Brain microvascular endothelial cell (primary cell): ENCODE measurements around the gene MPZL1.

Experiments
- DNase-seq: peaks from one replicate; pipeline ENCODE4 v3.0.0-alpha.2; 2020
- H3K27ac ChIP-seq: fragments of 250-450 bp; sonication (Bioruptor Pico); 2 replicates; pipeline ENCODE4 v1.5.1; 2020; ENCODE audit warnings: mild to moderate bottlenecking, moderate library complexity
- H3K27me3 ChIP-seq: fragments of 250-450 bp; sonication (Bioruptor Pico); replicated peaks from 2 replicates; pipeline ENCODE4 v1.5.1; 2020; ENCODE audit warnings: mild to moderate bottlenecking
- H3K36me3 ChIP-seq: fragments of 250-450 bp; sonication (Bioruptor Pico); replicated peaks from 2 replicates; pipeline ENCODE4 v1.5.1; 2020; ENCODE audit warnings: mild to moderate bottlenecking
- H3K4me3 ChIP-seq: 2 replicates; pipeline ENCODE4 v1.5.1; 2011; ENCODE audit warnings: low read depth, mild to moderate bottlenecking, control low read depth, low read length, moderate library complexity
- in situ Hi-C: cut with HindIII; loops from 2 replicates; pipeline ENCODE4 v1.10.0; 2017; ENCODE audit warnings: low sequenced_read_pairs, low pct_ligation_motif_present
- TF ChIP-seq, protein P1 (sequence below): IDR thresholded peaks from 2 replicates; pipeline ENCODE4 v1.5.1; 2011; ENCODE audit warnings: low read depth, mild to moderate bottlenecking, moderate library complexity, low read length, control low read depth, inconsistent platforms; ENCODE audit errors: missing control alignments

The MPZL1 gene

DNA sequence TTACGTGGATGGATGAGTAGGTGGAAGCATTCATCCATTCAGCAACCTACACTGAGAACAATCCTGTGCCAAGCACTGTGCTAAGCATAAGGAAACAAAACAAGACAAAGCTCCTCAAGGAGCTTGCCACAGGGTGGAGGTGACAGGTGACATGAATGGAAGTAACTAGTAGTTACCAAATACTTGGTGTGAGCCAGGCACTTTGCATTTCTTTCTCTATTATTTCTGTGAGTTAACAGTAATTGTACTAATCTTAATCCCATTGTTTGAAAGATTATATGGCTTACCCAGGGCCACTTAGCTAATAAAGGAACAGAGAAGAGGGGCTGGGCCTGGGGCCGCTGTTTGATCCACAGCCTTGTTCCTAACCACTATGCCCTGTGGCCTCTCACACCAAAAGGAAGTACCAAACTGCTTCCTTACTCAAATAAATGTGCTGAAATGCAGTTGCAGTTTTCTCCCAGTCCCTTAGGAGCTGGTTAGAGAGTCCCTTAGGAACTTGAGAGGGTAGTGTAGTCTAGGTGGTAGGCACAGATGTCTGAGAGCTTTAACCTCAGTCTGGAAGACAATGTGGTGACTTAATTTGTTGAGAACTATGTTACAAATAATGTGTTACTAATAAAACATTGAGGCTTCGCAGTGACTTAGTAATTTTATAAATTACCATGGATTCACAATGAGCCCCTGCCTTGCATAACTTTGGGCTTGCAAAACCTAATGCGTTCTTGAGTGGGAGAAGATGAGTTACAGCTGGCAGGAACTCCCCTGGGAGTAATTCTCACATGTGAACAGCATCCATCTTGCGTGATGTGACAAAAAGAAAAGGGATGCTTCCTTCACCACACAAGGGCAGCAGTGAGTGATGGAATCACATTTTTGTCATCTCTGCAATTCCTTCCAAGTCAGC is 69.8 kb downstream of the MPZL1 start:
- in situ Hi-C loops: no loop called here
- H3K36me3 ChIP-seq: peaks cover 24% of the 10 kb centered on the region
- peak; percentile 45 for DNase-seq
- no peaks in the 10 kb centered on the region for H3K27me3 ChIP-seq
- TF ChIP-seq, protein P1, sequence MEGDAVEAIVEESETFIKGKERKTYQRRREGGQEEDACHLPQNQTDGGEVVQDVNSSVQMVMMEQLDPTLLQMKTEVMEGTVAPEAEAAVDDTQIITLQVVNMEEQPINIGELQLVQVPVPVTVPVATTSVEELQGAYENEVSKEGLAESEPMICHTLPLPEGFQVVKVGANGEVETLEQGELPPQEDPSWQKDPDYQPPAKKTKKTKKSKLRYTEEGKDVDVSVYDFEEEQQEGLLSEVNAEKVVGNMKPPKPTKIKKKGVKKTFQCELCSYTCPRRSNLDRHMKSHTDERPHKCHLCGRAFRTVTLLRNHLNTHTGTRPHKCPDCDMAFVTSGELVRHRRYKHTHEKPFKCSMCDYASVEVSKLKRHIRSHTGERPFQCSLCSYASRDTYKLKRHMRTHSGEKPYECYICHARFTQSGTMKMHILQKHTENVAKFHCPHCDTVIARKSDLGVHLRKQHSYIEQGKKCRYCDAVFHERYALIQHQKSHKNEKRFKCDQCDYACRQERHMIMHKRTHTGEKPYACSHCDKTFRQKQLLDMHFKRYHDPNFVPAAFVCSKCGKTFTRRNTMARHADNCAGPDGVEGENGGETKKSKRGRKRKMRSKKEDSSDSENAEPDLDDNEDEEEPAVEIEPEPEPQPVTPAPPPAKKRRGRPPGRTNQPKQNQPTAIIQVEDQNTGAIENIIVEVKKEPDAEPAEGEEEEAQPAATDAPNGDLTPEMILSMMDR: no peak
- no peak overlapping the region for H3K27ac ChIP-seq
- H3K4me3 ChIP-seq: no peak overlapping the region

DNA sequence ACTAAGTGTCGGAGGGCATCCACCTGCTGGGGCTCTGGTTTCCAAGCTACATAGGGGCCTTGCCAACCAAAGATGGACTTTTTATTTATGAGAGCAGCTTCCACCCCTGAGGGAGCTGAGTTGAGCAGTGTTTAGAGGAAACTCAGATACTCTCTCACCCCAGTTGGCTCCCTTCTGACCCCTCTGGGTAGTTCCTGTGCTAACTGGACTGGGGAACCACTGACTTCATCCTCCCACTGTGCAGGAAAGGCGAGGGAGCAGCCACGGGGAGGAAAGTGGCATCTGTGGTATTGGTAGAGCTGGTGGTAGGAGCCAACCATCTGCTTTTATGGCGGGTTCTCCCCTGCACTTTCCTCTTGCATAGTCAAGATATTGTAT is 70.4 kb downstream of the MPZL1 start:
- Histone ChIP-seq H3K27ac (no peak overlapping the region), H3K4me3 (no peak overlapping the region), H3K36me3 (peaks cover 21% of the 10 kb centered on the region), H3K27me3 (no peaks in the 10 kb centered on the region)
- TF ChIP-seq, protein P1: no peak
- in situ Hi-C loops: no loop called here
- no peak for DNase-seq

DNA sequence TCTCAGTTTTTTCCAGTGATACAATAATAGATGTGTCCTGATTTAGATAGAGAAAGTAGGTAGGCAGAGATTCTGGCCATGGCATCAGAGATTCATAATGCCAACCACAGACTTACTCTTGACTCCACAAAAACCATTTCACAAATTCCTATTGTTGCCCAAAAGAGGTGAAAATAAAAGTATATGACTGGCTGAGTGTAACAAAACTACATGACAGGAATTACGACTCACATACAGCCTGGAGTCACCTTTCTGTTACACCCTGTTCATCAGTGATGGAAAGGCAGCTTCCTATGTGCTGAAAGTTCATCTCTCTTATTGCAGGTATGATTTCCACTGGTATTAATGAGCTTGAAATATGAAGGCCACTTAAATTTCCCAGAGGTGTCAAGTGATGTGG is 72.3 kb downstream of the MPZL1 start:
- H3K36me3 ChIP-seq: peaks cover 10% of the 10 kb centered on the region
- TF ChIP-seq, protein P1: no peak
- H3K27ac ChIP-seq: no peak overlapping the region
- no peak for DNase-seq
- H3K27me3 ChIP-seq: no peaks in the 10 kb centered on the region
- in situ Hi-C loops: no loop called here
- H3K4me3 ChIP-seq: no peak overlapping the region

DNA sequence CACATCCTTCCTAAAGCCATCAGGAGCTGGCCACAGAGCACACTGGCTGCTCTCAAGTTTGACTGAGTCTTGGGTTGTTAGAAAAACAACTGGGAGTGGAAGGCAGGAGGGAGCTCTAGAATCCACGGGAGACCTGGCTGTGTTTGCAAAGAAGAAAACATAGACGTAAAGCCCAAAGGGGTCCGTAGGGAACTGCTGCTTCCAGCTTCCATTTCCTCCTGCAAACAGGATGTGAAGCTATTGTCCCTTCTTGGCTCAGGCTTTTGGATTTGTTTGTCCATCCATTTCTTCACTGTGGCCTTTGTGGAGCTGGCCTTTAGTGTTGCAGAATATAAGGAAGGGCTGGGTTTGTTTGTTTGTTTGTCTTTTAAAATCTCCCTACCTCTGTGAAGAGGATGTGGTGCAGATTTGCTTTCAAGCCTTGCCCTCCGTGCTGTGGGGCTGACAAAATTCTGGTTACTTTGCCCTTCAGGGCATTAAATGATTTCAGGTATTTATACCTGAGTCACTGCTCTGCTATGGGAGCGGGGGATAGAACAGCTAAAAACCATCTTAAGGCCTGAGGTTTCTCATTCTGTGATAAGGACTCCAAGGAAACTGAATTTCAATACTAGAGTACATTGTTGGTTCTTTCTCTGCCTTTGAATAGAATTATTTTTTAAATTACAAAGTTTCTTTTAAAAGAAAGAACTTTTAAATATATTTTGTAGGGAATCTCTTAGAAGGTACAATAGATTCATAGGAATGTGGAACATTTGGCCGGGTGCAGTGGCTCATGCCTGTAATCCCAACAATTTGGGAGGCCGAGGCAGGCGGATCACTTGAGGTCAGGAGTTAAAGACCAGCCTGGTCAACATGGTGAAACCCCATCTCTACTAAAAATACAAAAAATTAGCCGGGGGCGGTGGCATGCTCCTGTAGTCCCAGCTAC is 74.3 kb downstream of the MPZL1 start:
- H3K4me3 ChIP-seq: no peak overlapping the region
- in situ Hi-C loops: no loop called here
- peak overlapping the region; percentile 91 for H3K27ac ChIP-seq
- H3K27me3 ChIP-seq: no peaks in the 10 kb centered on the region
- TF ChIP-seq, protein P1: no peak
- peaks cover 1% of the 10 kb centered on the region for H3K36me3 ChIP-seq
- no peak for DNase-seq

DNA sequence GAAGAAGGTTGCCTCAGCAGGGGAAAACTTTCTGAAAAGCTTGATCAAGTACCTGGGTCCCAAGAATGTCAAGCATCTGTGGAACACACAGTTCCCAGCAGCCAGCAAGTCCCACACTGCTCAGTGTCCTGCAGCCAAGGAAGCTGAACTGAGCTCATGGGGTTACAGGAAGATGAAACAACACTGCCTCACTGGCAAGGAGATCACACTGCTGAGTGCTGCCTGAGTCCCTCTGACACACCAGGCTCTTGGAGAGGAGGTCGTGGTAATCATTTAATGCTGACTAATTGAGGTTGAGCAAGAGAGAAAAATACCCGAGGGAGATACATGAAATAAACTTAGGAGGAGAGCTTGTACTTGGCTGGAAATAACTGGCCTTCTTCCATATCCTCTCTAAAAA is 75.2 kb downstream of the MPZL1 start:
- no peaks in the 10 kb centered on the region for H3K27me3 ChIP-seq
- TF ChIP-seq, protein P1: peak; percentile 30
- DNase-seq: peak; percentile 95
- H3K36me3 ChIP-seq: no peaks in the 10 kb centered on the region
- no peak overlapping the region for H3K4me3 ChIP-seq
- H3K27ac ChIP-seq: peak overlapping the region; percentile 91
- in situ Hi-C loops: no loop called here
